22Rv1 (cell line): ENCODE measurements around the gene TEX12.
"Not testable (repeated sequence)": the region's sequence is repeated elsewhere in the genome, so short reads cannot be mapped to it uniquely, and the experiment has no call there.

Experiments used
- H3K27ac ChIP-seq: fragments of 450-650 bp; 2 replicates; pipeline ENCODE4 v1.5.1; 2017
- ZFX ChIP-seq: fragments of 450-650 bp; IDR thresholded peaks from 2 replicates; pipeline ENCODE4 v1.6.1; 2017; ENCODE audit warnings: antibody characterized with exemption, borderline replicate concordance
- TF ChIP-seq, protein P1 (sequence below): fragments of 450-650 bp; IDR thresholded peaks from 2 replicates; pipeline ENCODE4 v1.5.1; 2017; ENCODE audit warnings: mild to moderate bottlenecking

TEX12 gene

DNA sequence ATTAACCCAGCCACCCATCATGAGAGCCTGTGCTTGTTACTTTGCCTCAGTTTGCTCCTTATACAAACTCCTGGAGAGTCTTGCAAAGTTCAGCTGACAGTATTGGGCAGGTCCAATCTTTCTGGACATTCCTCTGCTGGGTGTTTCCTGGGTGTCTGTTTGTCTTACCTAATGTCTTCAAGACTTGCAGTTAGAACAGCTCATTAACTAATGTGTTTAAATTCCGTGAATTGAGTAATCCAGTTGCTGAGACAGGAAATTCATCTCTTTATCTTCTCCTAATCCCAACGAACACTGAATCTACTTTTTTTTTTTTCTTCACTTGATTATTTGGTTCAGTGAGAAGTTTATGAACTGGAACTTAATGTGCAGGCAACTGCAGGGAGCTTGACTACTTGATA lies 28.8 kb downstream of the TEX12 start:
- H3K27ac ChIP-seq, result no peak overlapping the region

DNA sequence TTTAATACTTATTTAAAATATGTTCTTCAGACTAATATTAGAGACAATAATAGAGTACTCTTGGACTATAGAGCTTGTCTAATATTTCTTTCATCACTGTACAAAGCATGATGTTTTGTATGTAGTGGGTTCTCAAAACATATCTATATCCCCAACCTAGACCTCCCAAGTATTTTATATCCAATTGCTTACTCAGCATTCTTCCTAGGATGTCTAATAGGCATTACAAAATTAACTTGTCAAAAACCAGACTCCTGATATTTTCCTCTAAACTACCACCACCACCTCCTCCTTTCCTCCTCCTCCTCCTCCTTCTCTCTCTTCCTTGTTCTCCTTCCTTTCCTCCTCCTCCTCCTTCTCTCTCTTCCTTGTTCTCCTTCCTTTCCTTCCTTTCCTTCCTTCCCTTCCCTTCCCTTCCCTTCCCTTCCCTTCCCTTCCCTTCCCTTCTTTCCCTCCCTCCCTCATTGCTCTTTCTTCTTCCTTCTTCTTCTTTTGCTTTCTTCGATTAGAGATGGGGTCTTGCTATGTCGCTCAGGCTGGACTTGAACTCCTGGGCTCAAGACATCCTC lies 29.4 kb downstream of the TEX12 start:
- TF ChIP-seq, protein P1, sequence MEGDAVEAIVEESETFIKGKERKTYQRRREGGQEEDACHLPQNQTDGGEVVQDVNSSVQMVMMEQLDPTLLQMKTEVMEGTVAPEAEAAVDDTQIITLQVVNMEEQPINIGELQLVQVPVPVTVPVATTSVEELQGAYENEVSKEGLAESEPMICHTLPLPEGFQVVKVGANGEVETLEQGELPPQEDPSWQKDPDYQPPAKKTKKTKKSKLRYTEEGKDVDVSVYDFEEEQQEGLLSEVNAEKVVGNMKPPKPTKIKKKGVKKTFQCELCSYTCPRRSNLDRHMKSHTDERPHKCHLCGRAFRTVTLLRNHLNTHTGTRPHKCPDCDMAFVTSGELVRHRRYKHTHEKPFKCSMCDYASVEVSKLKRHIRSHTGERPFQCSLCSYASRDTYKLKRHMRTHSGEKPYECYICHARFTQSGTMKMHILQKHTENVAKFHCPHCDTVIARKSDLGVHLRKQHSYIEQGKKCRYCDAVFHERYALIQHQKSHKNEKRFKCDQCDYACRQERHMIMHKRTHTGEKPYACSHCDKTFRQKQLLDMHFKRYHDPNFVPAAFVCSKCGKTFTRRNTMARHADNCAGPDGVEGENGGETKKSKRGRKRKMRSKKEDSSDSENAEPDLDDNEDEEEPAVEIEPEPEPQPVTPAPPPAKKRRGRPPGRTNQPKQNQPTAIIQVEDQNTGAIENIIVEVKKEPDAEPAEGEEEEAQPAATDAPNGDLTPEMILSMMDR, result no peak
- no peak for TF ChIP-seq ZFX
- H3K27ac ChIP-seq, result no peak overlapping the region

More for the DNA sequence above, 28.8 kb downstream of the TEX12 start:
- no peak for TF ChIP-seq ZFX
- TF ChIP-seq, protein P1, result no peak

DNA sequence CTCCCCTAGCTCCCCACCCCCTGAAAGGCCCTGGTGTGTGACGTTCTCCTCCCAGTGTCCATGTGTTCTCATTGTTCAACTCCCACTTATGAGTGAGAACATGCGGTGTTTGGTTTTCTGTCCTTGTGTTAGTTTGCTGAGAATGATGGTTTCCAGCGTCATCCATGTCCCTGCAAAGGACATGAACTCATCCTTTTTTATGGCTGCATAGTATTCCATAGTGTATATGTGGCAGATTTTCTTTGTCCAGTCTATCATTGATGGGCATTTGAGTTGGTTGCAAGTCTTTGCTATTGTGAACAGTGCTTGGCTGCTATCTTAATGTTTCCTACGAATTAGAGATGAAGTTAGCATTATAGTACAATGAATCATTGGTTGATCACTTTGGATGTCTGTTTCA lies 31.9 kb downstream of the TEX12 start:
- not testable (repeated sequence) for H3K27ac ChIP-seq

DNA sequence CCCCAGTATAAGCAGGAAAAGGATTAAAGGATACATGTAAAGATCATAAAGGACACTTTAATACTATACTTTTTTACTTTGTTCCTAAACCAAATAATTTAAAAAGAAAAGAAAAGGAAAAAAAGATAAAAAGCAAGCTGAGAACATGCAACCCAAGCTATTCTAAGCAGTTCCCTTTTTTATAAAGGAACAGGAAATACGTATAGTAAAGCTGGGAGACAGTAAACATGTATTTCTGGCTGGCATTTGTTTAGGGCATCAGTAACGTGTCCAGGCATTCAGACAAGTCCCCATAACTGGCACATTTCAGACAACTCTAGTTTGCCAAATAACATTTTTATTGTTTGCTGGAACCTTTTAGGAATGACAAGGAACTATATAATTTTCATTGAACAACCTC lies 33.1 kb downstream of the TEX12 start:
- no peak overlapping the region for H3K27ac ChIP-seq
- TF ChIP-seq, protein P1, result no peak
- no peak for TF ChIP-seq ZFX

DNA sequence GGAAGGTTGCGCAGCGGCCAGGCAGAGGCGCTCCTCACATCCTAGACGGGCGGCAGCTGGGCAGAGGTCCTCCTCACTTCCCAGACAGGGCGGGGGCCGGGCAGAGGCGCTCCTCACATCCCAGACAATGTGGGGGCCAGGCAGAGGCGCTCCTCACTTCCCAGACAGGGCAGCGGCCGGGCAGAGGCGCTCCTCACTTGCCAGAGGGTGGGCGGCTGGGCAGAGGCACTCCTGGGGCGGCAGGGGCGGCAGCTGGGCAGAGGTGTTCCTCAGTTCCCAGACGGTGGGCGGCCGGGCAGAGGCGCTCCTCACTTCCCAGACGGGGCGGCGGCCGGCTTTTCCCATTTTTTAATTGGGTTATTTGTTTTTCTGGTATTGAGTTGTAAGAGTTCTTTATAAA lies 38.9 kb downstream of the TEX12 start:
- TF ChIP-seq ZFX, result no peak
- TF ChIP-seq, protein P1, result no peak
- H3K27ac ChIP-seq, result no peak overlapping the region

DNA sequence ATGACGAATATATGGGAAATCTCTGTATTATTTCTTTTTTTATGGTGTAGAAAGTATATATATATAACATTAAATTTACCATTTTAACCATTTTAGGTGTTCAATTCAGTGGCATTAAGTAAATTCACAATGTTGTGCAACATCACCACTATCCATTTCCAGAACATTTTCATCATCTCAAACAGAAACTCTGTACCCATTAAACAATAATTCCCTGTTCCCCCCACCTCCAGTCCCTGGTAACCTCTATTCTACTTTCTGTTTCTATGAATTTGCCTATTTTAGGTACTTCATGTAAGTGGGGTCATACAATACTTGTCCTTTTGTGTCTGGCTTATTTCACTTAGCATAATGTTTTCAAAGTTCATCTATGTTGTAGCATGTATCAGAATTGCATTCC lies 43.7 kb downstream of the TEX12 start:
- H3K27ac ChIP-seq, result no peak overlapping the region
- TF ChIP-seq, protein P1, result no peak
- no peak for TF ChIP-seq ZFX

DNA sequence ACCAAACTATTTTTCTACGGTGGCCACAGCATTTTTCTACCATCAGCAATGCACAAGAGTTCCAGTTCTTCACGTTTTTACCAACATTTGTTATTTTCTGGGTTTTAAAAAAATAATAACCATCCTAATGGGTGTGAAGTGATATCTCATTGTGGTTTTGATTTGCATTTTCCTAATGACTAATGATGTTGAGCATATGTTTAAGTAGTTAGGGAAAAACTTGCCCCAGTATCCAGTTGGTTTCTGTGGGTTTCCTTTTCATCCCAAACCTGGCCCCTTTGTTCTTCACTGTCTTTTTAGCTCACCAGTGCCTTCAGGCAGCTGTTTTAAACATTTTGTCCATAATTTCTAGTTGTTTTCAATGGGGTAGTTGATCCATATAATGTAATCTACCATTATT lies 44.4 kb downstream of the TEX12 start:
- TF ChIP-seq, protein P1, result no peak
- TF ChIP-seq ZFX, result no peak
- no peak overlapping the region for H3K27ac ChIP-seq

DNA sequence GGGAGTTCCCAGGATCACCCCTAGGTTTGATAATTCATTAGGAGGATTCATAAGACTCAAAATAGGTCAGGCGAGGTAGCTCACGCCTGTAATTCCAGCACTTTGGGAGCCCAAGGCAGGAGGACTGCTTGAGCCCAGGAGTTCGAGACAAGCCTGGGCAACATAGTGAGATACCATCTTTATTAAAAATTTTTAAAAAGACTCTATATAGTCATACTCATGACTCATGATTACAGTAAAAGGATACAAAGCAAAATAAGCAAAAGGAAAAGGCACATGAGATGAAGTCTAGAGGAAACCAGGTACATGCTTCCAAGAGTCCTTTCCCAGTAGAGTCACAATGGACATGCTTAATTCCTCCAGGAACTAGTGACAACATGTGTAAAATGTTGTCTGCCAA lies 45.1 kb downstream of the TEX12 start:
- no peak for TF ChIP-seq ZFX
- TF ChIP-seq, protein P1, result no peak
- H3K27ac ChIP-seq, result no peak overlapping the region
